Breast epithelium (tissue), 4 donors: ENCODE results near the gene MMAB. TPM values are rescaled to one million over a fixed set of nuclear protein-coding genes. Genes with fewer than 3 reads are reported as not detected.

Experiments
- DNase-seq, 2 donors: peaks; one replicate each; pipeline ENCODE4 v3.0.0-alpha.2; 2019; ENCODE audit warnings: low spot score in 2 of 2
- H3K27ac ChIP-seq, 2 donors: fragments of 200-600 bp; sonication (generic) in 1 of 2; one replicate each; pipeline ENCODE4 v1.5.1; 2016 to 2019; ENCODE audit warnings: mild to moderate bottlenecking in 1 of 2
- H3K27me3 ChIP-seq, 2 donors: fragments of 200-600 bp; sonication (generic) in 1 of 2; one replicate each; pipeline versions ENCODE4 v1.5.1 to v1.6.0; 2017 to 2019; ENCODE audit warnings: control low read depth in 1 of 2, mild to moderate bottlenecking in 1 of 2
- H3K36me3 ChIP-seq: fragments of 200-600 bp; one replicate; pipeline ENCODE4 v1.5.1; 2019
- H3K4me1 ChIP-seq, 2 donors: fragments of 200-600 bp; sonication (generic); one replicate each; pipeline ENCODE4 v1.5.1; 2016 to 2019; ENCODE audit warnings: control low read depth in 1 of 2
- H3K4me3 ChIP-seq, 3 donors: fragments of 200-600 bp; sonication (generic); 1 replicate in 2 of 3; 2 replicates in 1 of 3; pipeline ENCODE4 v1.5.1; 2016 to 2019; ENCODE audit warnings: mild to moderate bottlenecking in 3 of 3, moderate library complexity in 2 of 3
- H3K9me3 ChIP-seq, 2 donors: fragments of 200-600 bp; sonication (generic) in 1 of 2; one replicate each; pipeline ENCODE4 v1.5.1; 2016 to 2019; ENCODE audit warnings: control low read depth in 1 of 2
- CTCF ChIP-seq, 3 donors: fragments of 450-650 bp; IDR thresholded peaks; one replicate each; pipeline ENCODE4 v1.5.1; 2016 to 2017; ENCODE audit warnings: antibody characterized with exemption in 3 of 3, mild to moderate bottlenecking in 3 of 3, moderate library complexity in 3 of 3
- POLR2A ChIP-seq: fragments of 450-650 bp; IDR thresholded peaks from one replicate; pipeline ENCODE4 v1.6.1; 2016; ENCODE audit warnings: antibody characterized with exemption, mild to moderate bottlenecking, moderate library complexity
- POLR2AphosphoS5 ChIP-seq, 3 donors: sonication (generic); formaldehyde crosslinking; IDR thresholded peaks; one replicate each; pipeline ENCODE4 v1.6.1; 2017; ENCODE audit warnings: antibody characterized with exemption in 3 of 3
- intact Hi-C: fragments of 100-400 bp; cut with DNase I; formaldehyde crosslinking; loops from one replicate; pipeline ENCODE4 v1.15.1; 2023; ENCODE audit warnings: low total_unique reads
- total RNA-seq, 3 donors: library from RNA; depleted of rRNA; stranded (reverse); fragments of >200 nt; gene quantifications; one replicate each; pipeline ENCODE4 v1.1.0, GENCODE V29; 2016

Gene MMAB
- total RNA-seq, 3 donors from 2014 or later, result 23.9 to 29.1 (median 28.6) TPM

GRCh38 chr12:109531411-109531810 lies 41.9 kb downstream of the MMAB start:
- TF ChIP-seq CTCF (IDR thresholded peaks at IDR 0.05) (no peak), POLR2A (no peak), POLR2AphosphoS5 (IDR thresholded peaks at IDR 0.05) (no peak)
- Histone ChIP-seq H3K27ac (no peak overlapping the region), H3K4me1 (no peaks in the 10 kb centered on the region), H3K4me3 (no peak overlapping the region), H3K27me3 (no peaks in the 10 kb centered on the region), H3K36me3 (peaks cover 21% of the 10 kb centered on the region), H3K9me3 (no peaks in the 10 kb centered on the region)
- intact Hi-C loops, result no loop called here
- DNase-seq, result no peak

GRCh38 chr12:109529691-109530640 lies 43.3 kb downstream of the MMAB start:
- Histone ChIP-seq H3K4me1 (no peaks in the 10 kb centered on the region), H3K36me3 (peaks cover 17% of the 10 kb centered on the region), H3K4me3 (no peak overlapping the region), H3K27ac (no peak overlapping the region), H3K27me3 (no peaks in the 10 kb centered on the region), H3K9me3 (no peaks in the 10 kb centered on the region)
- TF ChIP-seq POLR2AphosphoS5 (IDR thresholded peaks at IDR 0.05) (no peak), POLR2A (no peak), CTCF (IDR thresholded peaks at IDR 0.05) (no peak)
- intact Hi-C loops, result no loop called here
- DNase-seq, result no peak

GRCh38 chr12:109527489-109528123 lies 45.7 kb downstream of the MMAB start:
- Histone ChIP-seq H3K4me3 (no peak overlapping the region), H3K9me3 (no peaks in the 10 kb centered on the region), H3K4me1 (no peaks in the 10 kb centered on the region), H3K36me3 (peaks cover 4% of the 10 kb centered on the region), H3K27me3 (no peaks in the 10 kb centered on the region), H3K27ac (no peak overlapping the region)
- TF ChIP-seq POLR2AphosphoS5 (IDR thresholded peaks at IDR 0.05), result no peak
- no peak for TF ChIP-seq CTCF (IDR thresholded peaks at IDR 0.05)
- no peak for TF ChIP-seq POLR2A
- intact Hi-C loops, result no loop called here
- DNase-seq, result no peak

- Histone ChIP-seq H3K4me3 (no peak overlapping the region), H3K27me3 (no peaks in the 10 kb centered on the region), H3K9me3 (no peaks in the 10 kb centered on the region), H3K36me3 (peaks cover 4% of the 10 kb centered on the region), H3K4me1 (no peaks in the 10 kb centered on the region), H3K27ac (no peak overlapping the region)
- no peak for TF ChIP-seq CTCF (IDR thresholded peaks at IDR 0.05)
- no peak for TF ChIP-seq POLR2A
- TF ChIP-seq POLR2AphosphoS5 (IDR thresholded peaks at IDR 0.05), result no peak
- intact Hi-C loops, result no loop called here
- DNase-seq, result no peak
Measured at GRCh38 chr12:109525279-109525585, 48.1 kb downstream of the MMAB start.
